H1 (cell line): ENCODE results near the gene SMIM41. TPM values are rescaled to one million over a fixed set of nuclear protein-coding genes. Genes with fewer than 3 reads are reported as not detected.

Experiments used
- ATF2 ChIP-seq: IDR thresholded peaks from 2 replicates; pipeline ENCODE4 v1.6.1; 2012; ENCODE audit warnings: low read length, inconsistent platforms
- EGR1 ChIP-seq: IDR thresholded peaks from 2 replicates; pipeline ENCODE4 v1.6.1; 2011; ENCODE audit warnings: low read depth, low read length, borderline replicate concordance
- polyA plus RNA-seq, 7 experiments: library from polyadenylated mRNA; depleted of rRNA in 3 of 7; stranded (reverse) in 5 of 7; unstranded in 2 of 7; fragments of >200 nt in 5 of 7; fragments of 200-250 nt in 2 of 7; gene quantifications; 1 replicate in 5 of 7; 2 replicates in 1 of 7; 4 replicates in 1 of 7; pipeline versions ENCODE4 v1.2.1 to v1.2.3, GENCODE V29; 2011 to 2013; ENCODE audit warnings: missing spikeins in 2 of 7, mixed read lengths in 2 of 7
- total RNA-seq: library from RNA; stranded (reverse); fragmentation: NEBNext Ultra II Directional; extraction: Animal tissue kit (Norgen Biotek cat#: 25700); gene quantifications from 2 replicates; pipeline ENCODE4 v1.2.1, GENCODE V29; 2021

SMIM41 gene
- total and polyA plus RNA-seq, 2 of the 8 experiments (the other 6 are each of a cell fraction or from before 2014, with no cell fraction given): 0.28 to 0.98 TPM

- TF ChIP-seq ATF2: no peak
- TF ChIP-seq EGR1: no peak
Observed at GRCh38 chr12:52060498-52061177, 18.9 kb upstream of the SMIM41 start (continued).
